GM23248 (cell line): Measurements from ENCODE around the gene LAMA4.

Experiments
- EZH2 ChIP-seq: fragments of 200-600 bp; sonication (generic); IDR thresholded peaks from 2 replicates; pipeline ENCODE4 v1.6.1; 2018; ENCODE audit warnings: antibody characterized with exemption, mild to moderate bottlenecking; ENCODE audit not compliant: insufficient read depth, poor library complexity, severe bottlenecking
- EZH2phosphoT487 ChIP-seq: fragments of 200-600 bp; sonication (generic); IDR thresholded peaks from 2 replicates; pipeline ENCODE4 v1.6.1; 2018; ENCODE audit warnings: antibody characterized with exemption, moderate library complexity, mild to moderate bottlenecking, low read depth; ENCODE audit not compliant: insufficient read depth

- TF ChIP-seq EZH2 (no peak), EZH2phosphoT487 (no peak)
Measured at GRCh38 chr6:112302142-112302705, 47.9 kb upstream of the LAMA4 start.
